A673 (cell line): Measurements from ENCODE around the gene FMNL1. TPM values are rescaled to one million over a fixed set of nuclear protein-coding genes. Genes with fewer than 3 reads are reported as not detected.

Experiments used
- BruUV-seq: library from RNA; stranded (reverse); fragments of 400-500 nt; replicated peaks from 2 replicates; lab custom pipeline; 2021; lab: Mats Ljungman, UMichigan
- CTCF ChIA-PET: fragments of 300-600 bp; sonication (Branson Sonifier 250); formaldehyde crosslinking; loops from one replicate; lab custom pipeline; 2022; ENCODE audit warnings: antibody characterized with exemption; lab: Charles Lee
- POLR2A ChIA-PET: fragments of 300-600 bp; sonication (Branson Sonifier 250); formaldehyde crosslinking; loops from one replicate; lab custom pipeline; 2022; ENCODE audit warnings: antibody characterized with exemption; ENCODE audit not compliant: low non-redundant PET; lab: Charles Lee
- DNase-seq: peaks from one replicate; pipeline ENCODE4 v3.0.0-alpha.2; 2015; ENCODE audit warnings: low spot score
- H3K27ac ChIP-seq: fragments of 200-600 bp; sonication (generic); 2 replicates; pipeline ENCODE4 v1.5.1; 2016; ENCODE audit warnings: mixed run types, low read depth, mild to moderate bottlenecking, mixed read lengths, antibody characterized with exemption, low read length; ENCODE audit not compliant: poor library complexity, severe bottlenecking
- H3K27me3 ChIP-seq: fragments of 200-600 bp; sonication (generic); replicated peaks from 2 replicates; pipeline ENCODE4 v1.6.1; 2017; ENCODE audit warnings: mixed run types, low read depth, mild to moderate bottlenecking, mixed read lengths, antibody characterized with exemption, low read length; ENCODE audit not compliant: insufficient read depth, poor library complexity
- H3K36me3 ChIP-seq: fragments of 200-600 bp; sonication (generic); 2 replicates; pipeline ENCODE4 v1.6.1; 2016; ENCODE audit warnings: mixed run types, mild to moderate bottlenecking, mixed read lengths, antibody characterized with exemption, low read length; ENCODE audit not compliant: insufficient read depth, poor library complexity, severe bottlenecking
- H3K4me1 ChIP-seq: fragments of 200-600 bp; sonication (generic); 2 replicates; pipeline ENCODE4 v1.6.1; 2017; ENCODE audit warnings: mixed run types, mild to moderate bottlenecking, mixed read lengths, antibody characterized with exemption, low read length; ENCODE audit not compliant: insufficient read depth, poor library complexity, severe bottlenecking
- H3K4me3 ChIP-seq: fragments of 200-600 bp; sonication (generic); 2 replicates; pipeline ENCODE4 v1.5.1; 2016; ENCODE audit warnings: low read depth, mixed run types, mild to moderate bottlenecking, mixed read lengths, low read length; ENCODE audit not compliant: poor library complexity, severe bottlenecking
- H3K9me3 ChIP-seq: fragments of 200-600 bp; sonication (generic); 2 replicates; pipeline ENCODE4 v1.6.1; 2016; ENCODE audit warnings: mixed run types, low read depth, mild to moderate bottlenecking, mixed read lengths, antibody characterized with exemption, low read length; ENCODE audit not compliant: poor library complexity, severe bottlenecking
- CTCF ChIP-seq: fragments of 300-800, 200-600 bp; sonication (generic); conservative IDR thresholded peaks from 2 replicates; pipeline ENCODE4 v1.5.1; 2017; ENCODE audit warnings: low read depth, mild to moderate bottlenecking, antibody characterized with exemption, low read length, moderate library complexity, mixed read lengths
- EZH2 ChIP-seq: fragments of 200-600 bp; sonication (generic); IDR thresholded peaks from 2 replicates; pipeline ENCODE4 v1.6.1; 2017; ENCODE audit warnings: borderline replicate concordance, low read depth, mild to moderate bottlenecking, mixed read lengths, antibody characterized with exemption, low read length; ENCODE audit not compliant: poor library complexity, severe bottlenecking
- intact Hi-C: fragments of 100-400 bp; cut with micrococcal nuclease; formaldehyde crosslinking; loops from one replicate; pipeline ENCODE4 v1.10.0; 2022; ENCODE audit not compliant: unreplicated experiment
- total RNA-seq: library from RNA; stranded (reverse); gene quantifications from 2 replicates; pipeline ENCODE4 v1.2.3, GENCODE V29; 2021

The FMNL1 gene
- total RNA-seq, 1 experiment from 2014 or later = 1.0 TPM

- Histone ChIP-seq H3K36me3 (no peaks in the 10 kb centered on the region), H3K27me3 (peaks cover 4% of the 10 kb centered on the region), H3K4me3 (no peak overlapping the region), H3K4me1 (peaks cover 4% of the 10 kb centered on the region), H3K27ac (no peak overlapping the region), H3K9me3 (no peaks in the 10 kb centered on the region)
- TF ChIP-seq CTCF (peak; percentile 74), EZH2 (no peak)
- CTCF ChIA-PET = interaction anchor here (0.5 to 1.9 kb wide), 9 partner anchors 16 to 248 kb away, joined by 3 to 8 read pairs (median 4); partner anchors contain the start of gene ACBD4
- intact Hi-C loops = loop anchor here (1.0 kb wide), 1 partner anchor 166 kb away; no protein-coding TSS in a partner anchor
- DNase-seq = peak; percentile 79
- POLR2A ChIA-PET = no interaction called here
- no TSS peak for BruUV-seq
Measured at GRCh38 chr17:45218895-45219661, 2.6 kb upstream of the FMNL1 start.

GRCh38 chr17:45220079-45220478 lies 1.6 kb upstream of the FMNL1 start:
- ChIA-PET POLR2A (no interaction called here), CTCF (interaction anchor here (0.7 kb wide), 1 partner anchor 97 kb away, joined by 3 read pairs; the partner anchor contains the start of gene MAP3K14)
- intact Hi-C loops = no loop called here
- no peak overlapping the region for H3K27ac ChIP-seq
- H3K36me3 ChIP-seq = no peaks in the 10 kb centered on the region
- DNase-seq = no peak
- H3K4me1 ChIP-seq = peaks cover 4% of the 10 kb centered on the region
- peaks cover 4% of the 10 kb centered on the region for H3K27me3 ChIP-seq
- no TSS peak for BruUV-seq
- H3K4me3 ChIP-seq = no peak overlapping the region
- TF ChIP-seq CTCF (no peak), EZH2 (no peak)
- H3K9me3 ChIP-seq = no peaks in the 10 kb centered on the region

GRCh38 chr17:45222014-45222288 lies 266 bp downstream of the FMNL1 start:
- Histone ChIP-seq H3K36me3 (no peaks in the 10 kb centered on the region), H3K4me1 (peaks cover 4% of the 10 kb centered on the region), H3K27ac (no peak overlapping the region), H3K27me3 (peaks cover 4% of the 10 kb centered on the region), H3K4me3 (peak overlapping the region; percentile 47), H3K9me3 (no peaks in the 10 kb centered on the region)
- TF ChIP-seq CTCF (no peak), EZH2 (no peak)
- CTCF ChIA-PET = interaction anchor here (0.6 kb wide), 1 partner anchor 177 kb away, joined by 3 read pairs; no protein-coding TSS in a partner anchor
- BruUV-seq = no TSS peak
- intact Hi-C loops = no loop called here
- DNase-seq = no peak
- POLR2A ChIA-PET = no interaction called here
